HUDEP-2 (cell line): Measurements from ENCODE around the gene PSPH.
"Not testable (repeated sequence)": the region's sequence is repeated elsewhere in the genome, so short reads cannot be mapped to it uniquely, and the experiment has no call there.

Experiments
- DNase-seq, 76 experiments: peaks; one replicate each; lab custom pipeline; 2025; ENCODE audit not compliant: unreplicated experiment in 76 of 76; lab: John Stamatoyannopoulos, UW

PSPH gene

GRCh38 chr7:56051339-56052191 is at the start of gene PSPH, which contains the start of gene CCT6A:
PSPH (minus strand) TSS chr7:56051444; CDS start chr7:56021212, 30,232 bp downstream.
CCT6A (plus strand) TSS chr7:56051765; CDS start chr7:56051849, 84 bp downstream.
- DNase-seq: peak; percentile 49 to 97 (median 93)

DNA sequence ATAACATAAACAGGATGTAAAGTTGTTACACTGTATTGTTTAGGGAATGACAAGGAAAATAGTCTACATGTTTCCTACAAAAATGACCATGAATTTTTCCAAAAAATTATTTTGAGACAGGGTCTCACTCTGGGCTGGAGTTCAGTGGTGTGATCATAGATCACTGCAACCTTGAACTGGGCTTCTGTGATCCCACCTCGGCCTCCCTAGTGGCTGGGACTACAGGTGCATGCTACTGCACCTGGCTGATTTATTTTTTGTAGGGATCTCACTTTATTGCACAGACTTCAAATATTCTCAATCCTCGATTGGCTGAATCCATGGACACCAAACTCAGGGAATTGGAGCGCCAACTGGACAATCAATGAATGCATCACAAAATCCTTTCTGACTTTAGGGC is 48.4 kb upstream of the PSPH start:
- DNase-seq: no peak

DNA sequence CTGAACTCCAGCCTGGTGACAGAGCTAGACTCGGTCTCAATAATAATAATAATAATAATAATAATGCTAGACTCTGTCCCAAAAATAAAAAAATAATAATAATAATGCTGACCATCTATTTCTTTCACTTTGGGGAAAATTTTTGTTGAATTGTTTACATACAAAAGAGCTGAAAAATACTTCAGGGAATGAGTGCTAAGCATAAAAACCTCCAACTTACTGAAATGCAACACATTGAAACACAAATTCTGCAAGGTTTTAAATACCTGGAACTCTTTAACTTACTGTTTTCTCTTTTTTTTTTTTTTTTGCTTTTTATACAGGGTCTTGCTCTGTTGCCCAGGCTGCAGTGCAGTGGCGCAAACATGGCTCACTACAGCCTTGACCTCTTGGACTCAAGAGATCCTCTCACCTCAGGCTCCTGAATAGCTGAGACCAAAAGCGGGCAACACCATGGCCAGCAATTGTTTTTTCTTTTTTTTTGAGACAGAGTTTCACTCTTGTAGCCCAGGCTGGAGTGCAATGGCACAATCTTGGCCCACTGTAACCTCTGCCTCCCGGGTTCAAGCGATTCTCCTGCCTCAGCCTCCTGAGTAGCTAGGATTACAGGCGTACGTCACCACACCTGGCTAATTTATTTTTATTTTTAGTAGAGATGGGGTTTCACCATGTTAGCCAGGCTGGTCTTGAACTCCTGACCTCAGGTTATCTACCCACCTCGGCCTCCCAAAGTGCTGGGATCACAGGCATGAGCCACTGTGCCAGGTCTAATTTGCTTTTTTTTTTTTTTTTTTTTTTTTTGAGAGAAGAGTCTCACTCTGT is 47.2 kb upstream of the PSPH start:
- DNase-seq: not testable (repeated sequence)

DNA sequence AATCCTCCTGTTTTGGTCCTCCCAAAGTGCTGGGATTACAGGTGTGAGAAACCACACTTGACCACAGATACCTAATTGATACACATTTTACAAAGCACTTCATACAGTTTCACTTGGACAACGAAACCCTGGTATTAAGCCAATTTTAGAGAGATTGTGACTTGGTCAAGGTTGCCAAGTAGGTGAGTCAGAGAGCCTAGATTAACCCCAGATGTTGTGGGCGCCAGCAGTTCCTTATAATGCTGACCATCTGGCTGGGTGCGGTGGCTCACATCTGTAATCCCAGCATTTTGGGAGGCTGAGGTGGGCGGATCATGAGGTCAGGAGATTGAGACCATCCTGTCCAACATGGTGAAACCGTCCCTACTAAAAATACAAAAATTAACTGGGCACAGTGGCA is 46.5 kb upstream of the PSPH start:
- DNase-seq: peak in 71 of 76 experiments; percentile 18 to 90 (median 60)

GRCh38 chr7:56092789-56093531 is 41.7 kb upstream of the PSPH start, which contains the start of gene PHKG1:
PHKG1 (minus strand) TSS chr7:56092952; CDS start chr7:56088941, 4,011 bp downstream.
- peak in 28 of 76 experiments; percentile 3 to 78 (median 28) for DNase-seq

GRCh38 chr7:56092388-56092787 is 41.1 kb upstream of the PSPH start:
- not testable (repeated sequence) for DNase-seq

DNA sequence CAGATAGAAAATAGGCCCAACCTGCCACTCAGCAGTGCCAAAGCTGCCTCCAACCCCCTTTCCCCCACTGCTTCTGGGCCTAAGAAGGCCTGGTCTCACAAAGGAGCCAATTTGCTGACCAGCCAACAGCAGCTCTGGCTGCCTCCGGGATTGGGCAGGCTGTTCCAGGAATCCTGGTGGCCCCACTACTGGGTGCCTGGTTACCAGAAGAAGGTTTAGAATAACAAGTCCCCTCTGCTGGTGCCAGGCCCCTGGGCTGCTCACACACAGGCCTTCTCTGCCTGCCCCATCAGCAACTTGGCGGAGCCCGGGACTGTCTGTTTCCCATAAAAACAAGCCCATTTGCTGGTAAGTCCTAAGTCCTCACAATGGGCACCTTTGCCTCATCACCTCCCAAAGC is 40.3 kb upstream of the PSPH start:
- DNase-seq: no peak

DNA sequence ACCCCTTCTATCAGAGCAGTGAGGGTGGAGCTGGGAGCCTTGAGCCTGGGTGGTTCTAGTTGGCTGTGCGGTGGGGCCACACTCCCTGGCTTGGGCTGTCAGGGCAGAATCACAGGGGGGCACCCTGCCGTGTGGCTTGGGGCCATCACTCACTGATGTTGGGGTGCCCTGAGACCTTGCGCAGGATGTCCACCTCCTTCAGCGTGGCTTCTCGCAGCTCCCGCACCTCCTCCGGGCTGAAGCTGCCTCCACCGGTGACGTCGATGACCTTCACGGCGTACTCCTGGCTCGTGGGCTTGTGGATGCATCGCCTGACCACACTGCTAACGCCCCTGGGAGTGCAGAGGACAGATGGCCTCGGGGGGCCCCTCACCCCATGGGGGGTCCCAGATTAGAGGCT is 36.2 kb upstream of the PSPH start:
- DNase-seq: no peak

DNA sequence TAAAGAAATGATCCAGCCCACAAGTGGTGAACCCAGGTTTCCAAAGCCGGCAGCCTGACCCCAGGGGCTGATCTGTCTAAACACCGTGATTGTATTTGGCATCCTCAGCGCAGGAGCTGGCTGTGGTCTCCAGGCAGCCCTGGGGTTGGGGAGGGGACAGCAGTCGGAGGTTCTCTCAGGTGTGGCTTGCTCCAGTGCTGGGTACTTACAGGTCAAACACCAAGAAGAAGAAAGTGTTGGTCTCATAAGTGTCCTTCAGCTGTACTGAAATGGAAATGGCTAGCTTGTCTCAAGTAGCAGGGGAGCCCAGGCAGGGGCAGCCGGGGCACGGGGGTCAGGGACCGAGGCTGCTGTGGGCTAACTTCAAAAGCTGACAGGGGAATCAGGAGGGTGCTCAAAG is 35.5 kb upstream of the PSPH start:
- DNase-seq: no peak

DNA sequence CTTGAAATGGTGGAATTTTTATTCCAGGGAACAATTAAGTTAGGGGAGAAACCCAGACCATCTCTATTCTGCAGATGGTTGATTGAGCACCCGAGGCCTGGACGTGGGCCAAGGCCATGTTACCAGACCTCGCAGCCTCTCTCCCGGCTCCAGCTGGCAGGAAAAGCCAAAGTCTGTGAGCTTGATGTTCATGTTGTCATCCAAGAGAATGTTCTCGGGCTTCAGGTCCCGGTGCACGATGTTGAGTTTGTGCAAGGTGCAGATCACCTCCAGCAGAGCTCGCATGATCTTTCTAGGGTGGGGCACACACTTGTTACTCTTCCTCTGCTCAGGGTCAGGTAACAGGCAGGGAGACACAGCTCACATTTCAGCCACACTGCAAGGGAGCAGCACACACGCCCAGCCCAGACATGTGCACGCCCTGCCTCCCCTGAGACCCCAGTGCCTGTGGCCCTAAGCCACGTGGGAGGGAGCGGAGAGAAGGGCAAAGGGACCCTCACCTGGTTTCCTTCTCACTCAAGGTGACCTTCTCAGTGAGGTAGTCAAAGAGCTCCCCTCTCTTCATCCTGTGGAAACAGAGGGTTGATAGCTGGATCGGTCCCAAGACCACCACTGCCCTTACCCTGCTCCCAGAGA is 32.0 kb upstream of the PSPH start:
- no peak for DNase-seq

GRCh38 chr7:56081626-56082340 is 30.5 kb upstream of the PSPH start:
- DNase-seq: no peak

- DNase-seq: not testable (repeated sequence)
Measured at GRCh38 chr7:56080726-56081435, 29.6 kb upstream of the PSPH start.

DNA sequence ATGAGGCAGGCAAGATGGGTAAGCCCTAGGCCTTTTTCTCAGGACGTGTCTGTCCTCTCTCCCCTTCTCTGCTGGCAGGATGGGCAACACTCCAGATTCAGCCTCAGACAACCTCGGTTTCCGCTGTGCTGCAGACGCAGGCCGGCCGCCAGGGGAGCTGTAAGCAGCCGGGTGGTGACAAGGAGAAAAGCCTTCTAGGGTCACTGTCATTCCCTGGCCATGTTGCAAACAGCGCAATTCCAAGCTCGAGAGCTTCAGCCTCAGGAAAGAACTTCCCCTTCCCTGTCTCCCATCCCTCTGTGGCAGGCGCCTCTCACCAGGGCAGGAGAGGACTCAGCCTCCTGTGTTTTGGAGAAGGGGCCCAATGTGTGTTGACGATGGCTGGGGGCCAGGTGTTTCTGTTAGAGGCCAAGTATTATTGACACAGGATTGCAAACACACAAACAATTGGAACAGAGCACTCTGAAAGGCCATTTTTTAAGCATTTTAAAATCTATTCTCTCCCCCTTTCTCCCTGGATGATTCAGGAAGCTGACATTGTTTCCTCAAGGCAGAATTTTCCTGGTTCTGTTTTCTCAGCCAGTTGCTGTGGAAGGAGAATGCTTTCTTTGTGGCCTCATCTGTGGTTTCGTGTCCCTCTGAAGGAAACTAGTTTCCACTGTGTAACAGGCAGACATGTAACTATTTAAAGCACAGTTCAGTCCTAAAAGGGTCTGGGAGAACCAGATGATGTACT is 28.4 kb upstream of the PSPH start:
- DNase-seq: peak in 1 of 76 experiments; percentile 6

DNA sequence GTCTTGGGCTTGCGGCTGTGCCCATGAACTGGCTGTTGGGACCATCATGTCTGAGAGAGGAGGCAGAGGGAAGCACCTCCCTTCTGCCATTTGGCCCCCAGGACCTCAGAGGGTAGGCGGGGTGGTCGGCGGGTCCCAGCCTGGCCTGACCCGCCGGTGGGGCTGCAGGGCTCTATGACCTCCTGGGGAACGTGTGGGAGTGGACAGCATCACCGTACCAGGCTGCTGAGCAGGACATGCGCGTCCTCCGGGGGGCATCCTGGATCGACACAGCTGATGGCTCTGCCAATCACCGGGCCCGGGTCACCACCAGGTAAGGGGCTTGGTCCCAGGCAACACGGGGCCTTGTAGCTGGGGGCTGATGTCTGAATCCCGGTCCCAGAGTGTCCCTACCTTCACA is 27.0 kb upstream of the PSPH start:
- no peak for DNase-seq

DNA sequence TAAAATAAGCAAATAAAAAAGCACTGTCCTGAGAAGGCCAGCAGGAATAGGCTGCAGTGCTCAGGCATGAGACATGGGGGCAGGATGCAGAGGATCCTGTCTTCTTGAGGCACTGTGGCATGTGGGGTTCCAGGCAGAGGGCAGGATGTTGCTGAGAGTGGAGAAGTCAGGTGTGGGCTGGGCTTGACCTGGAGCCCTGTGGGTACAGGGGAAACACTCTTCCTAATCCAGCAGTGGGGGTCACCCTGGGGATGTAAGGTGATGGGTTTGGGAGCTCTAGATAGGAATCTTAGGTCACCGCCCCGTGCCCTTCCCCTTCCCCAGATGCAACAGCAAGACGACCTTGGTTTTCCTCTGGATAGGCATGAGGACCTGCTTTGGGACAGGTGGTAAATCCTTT is 26.4 kb upstream of the PSPH start:
- no peak for DNase-seq

DNA sequence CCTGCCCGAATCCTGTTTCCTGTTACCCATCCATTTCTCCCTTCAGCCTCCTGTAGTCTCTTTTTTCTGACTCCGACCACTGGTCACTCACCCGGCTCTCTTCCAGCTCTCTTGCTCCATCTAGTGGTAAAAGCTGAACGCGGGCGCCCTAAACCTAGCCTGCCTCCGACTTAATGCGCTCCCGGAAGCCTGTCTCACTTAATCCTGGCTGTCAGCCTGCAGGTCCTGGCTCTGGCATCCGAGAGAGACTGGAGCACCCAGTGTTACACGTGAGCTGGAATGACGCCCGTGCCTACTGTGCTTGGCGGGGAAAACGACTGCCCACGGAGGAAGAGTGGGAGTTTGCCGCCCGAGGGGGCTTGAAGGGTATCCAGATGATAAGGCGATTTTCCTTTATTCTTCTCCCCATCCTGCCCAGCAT is 23.1 kb upstream of the PSPH start:
- DNase-seq: peak in 69 of 76 experiments; percentile 2 to 89 (median 57)

GRCh38 chr7:56066376-56066775 is 15.1 kb upstream of the PSPH start:
- DNase-seq: not testable (repeated sequence)
